ENCODE data around the gene MAD1L1.

- TF ChIP-seq FOXP2 (optimal IDR thresholded peaks at IDR 0.05; ENCODE audit: control extremely low read depth, extremely low read length, insufficient read depth) (no peak), EZH2 (IDR thresholded peaks at IDR 0.05) (no peak)
Measured at GRCh38 chr7:2069472-2069860, 163.3 kb downstream of the MAD1L1 start.
